Fibroblast of skin of left biceps (primary cell): Measurements from ENCODE around the gene PML.

ENCODE experiments used
- DNase-seq, 2 experiments: peaks; one replicate each; pipeline ENCODE4 v3.0.0-alpha.2; 2013; ENCODE audit warnings: low read depth in 2 of 2

The PML gene

GRCh38 chr15:73994413-73994883 is at the start of gene PML:
Gene PML (plus strand): TSS chr15:73994716. CDS start chr15:73994813, 97 bp downstream.
- peak; percentile 77 to 80 for DNase-seq

- DNase-seq = no peak
Observed at GRCh38 chr15:73945130-73945508, 49.4 kb upstream of the PML start.

- no peak for DNase-seq
Observed at GRCh38 chr15:73946046-73946721, 48.3 kb upstream of the PML start.

GRCh38 chr15:73946795-73947370 is 47.6 kb upstream of the PML start:
- DNase-seq = no peak

GRCh38 chr15:73947651-73948050 is 46.9 kb upstream of the PML start:
- DNase-seq = no peak

GRCh38 chr15:73948396-73948795 is 46.1 kb upstream of the PML start:
- DNase-seq = no peak

- DNase-seq = no peak
Observed at GRCh38 chr15:73948982-73949381, 45.5 kb upstream of the PML start.

GRCh38 chr15:73949496-73949895 is 45.0 kb upstream of the PML start:
- DNase-seq = no peak

GRCh38 chr15:73950479-73950830 is 44.1 kb upstream of the PML start:
- DNase-seq = no peak

- peak; percentile 70 to 79 for DNase-seq
Observed at GRCh38 chr15:73950831-73951561, 43.5 kb upstream of the PML start.

- no peak for DNase-seq
Observed at GRCh38 chr15:73951601-73952000, 42.9 kb upstream of the PML start.

- no peak for DNase-seq
Observed at GRCh38 chr15:73952171-73952912, 42.2 kb upstream of the PML start.

- DNase-seq = no peak
Observed at GRCh38 chr15:73952913-73953750, 41.4 kb upstream of the PML start.

- DNase-seq = no peak
Observed at GRCh38 chr15:73954188-73955145, 40.0 kb upstream of the PML start.

- no peak for DNase-seq
Observed at GRCh38 chr15:73955326-73955725, 39.2 kb upstream of the PML start.

- no peak for DNase-seq
Observed at GRCh38 chr15:73955861-73956742, 38.4 kb upstream of the PML start.

- no peak for DNase-seq
Observed at GRCh38 chr15:73956743-73957135, 37.8 kb upstream of the PML start.

GRCh38 chr15:73957276-73957675 is 37.2 kb upstream of the PML start:
- no peak for DNase-seq

GRCh38 chr15:73957785-73958184 is 36.7 kb upstream of the PML start:
- no peak for DNase-seq
